Measurements from ENCODE around the gene BARX1.
A peak's percentile ranks its signal among the peaks of the same experiment; 100 is the strongest.
"Not testable (repeated sequence)": the region's sequence is repeated elsewhere in the genome, so short reads cannot be mapped to it uniquely, and the experiment has no call there.

Gene BARX1

DNA sequence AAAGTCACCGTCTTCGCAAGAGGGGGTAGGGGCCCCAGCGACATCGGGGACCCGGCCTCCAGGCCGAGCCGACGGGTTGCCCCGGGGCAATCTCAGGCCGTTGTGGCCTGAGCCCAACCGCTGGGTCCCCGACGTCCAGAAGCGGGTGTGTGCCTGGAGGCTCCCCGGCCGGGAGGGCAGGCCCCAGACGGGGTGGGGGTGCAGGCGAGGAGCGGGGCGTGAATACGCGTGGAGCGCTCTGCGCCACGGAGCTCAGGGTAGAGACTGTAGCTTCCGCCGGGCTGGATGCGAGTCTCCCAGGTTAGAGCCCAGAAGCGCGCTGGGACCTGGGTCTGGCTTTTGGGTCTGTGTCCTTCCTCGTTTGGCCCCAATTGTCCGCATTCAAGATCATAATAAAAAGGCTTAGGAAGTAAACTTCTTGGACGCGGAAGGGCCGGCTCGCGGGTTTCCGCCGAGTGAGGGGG lies 3.5 kb downstream of the BARX1 start:
- DNase-seq (ENCODE audit: low spot score): no peak

DNA sequence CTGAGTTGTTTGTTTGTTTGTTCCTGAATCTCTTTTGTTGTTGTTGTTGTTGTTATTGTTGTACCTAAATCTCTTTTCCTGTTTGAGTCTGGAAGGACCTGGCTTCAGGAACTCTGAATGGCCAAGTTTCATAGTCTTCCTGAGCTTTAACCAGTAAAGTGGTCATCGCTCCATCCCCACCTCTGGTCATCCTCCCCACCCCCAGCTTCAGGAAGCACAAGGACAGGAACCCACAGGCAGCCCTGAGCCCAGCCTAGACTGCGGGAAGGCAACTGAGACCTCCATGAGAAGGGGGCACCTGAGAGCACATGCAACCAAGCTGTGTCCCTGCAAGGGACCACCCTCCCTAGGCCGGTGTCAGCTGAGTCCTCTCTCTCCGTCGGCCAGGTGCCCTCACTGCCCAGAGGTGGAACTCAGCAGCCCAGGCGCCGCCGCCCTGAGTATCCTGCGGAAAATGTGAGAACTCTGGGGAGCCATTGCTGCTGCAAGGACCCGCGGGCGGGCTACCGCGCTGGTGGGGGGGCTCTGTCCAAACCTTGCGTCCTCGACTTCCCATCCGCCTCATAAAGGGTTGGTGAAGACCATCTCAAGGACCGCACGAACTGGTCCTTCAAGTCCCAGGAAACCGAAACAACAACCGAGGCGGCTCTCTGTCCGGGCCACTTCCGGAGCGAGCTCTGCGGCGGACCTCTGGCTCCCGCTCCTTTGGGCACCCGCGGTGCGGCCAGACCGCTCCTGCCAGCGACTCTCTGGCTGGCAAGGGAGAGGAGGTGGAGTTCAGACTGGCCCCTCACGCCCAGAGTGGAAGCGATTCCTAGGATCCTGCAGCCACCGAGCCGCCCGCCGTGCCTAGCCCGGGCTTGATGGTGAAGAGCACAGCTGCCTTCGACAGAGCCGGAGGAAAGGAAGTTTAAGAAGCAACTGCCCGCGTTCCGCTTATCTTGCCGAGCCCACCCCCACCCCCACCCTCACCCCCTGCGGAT lies 4.2 kb downstream of the BARX1 start:
- no peak for DNase-seq (ENCODE audit: low spot score)

DNA sequence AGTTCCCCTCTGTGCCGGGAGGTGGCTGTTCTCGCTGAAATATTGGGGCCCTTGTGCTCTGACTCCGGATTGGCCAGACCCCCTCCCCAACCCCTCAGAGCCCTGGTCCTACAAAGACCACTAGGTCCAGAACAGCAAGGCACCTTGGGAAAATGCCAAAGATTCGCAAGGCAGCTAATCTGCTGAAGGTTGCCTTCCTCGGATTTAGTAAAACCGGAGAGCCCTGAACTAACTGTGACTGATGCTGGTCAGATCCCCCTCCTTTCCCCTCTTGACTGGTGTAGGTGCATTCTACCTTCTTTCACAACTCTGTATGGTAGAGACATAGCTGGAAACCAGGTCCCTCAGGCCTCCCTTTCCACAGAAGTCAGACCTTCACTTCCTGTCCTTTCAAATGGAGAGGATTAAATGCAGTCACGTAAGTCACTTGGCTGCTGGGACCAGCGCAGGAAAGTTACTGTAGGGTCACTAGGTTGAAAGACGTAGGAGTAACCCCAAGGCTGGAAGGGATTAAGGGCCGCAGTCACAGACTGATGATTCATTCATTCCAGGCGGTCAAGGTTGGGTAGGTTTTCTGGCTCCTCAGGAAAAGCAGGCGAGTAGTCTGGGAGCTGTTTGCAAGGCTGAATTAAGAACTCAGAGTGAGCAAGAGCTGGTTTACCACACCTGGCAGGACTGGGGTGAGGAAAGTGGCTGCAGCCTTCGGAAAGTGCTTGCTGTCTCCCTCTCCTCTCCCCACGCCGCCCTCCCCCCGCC lies 5.3 kb downstream of the BARX1 start:
- DNase-seq (ENCODE audit: low spot score): peak; percentile 61

DNA sequence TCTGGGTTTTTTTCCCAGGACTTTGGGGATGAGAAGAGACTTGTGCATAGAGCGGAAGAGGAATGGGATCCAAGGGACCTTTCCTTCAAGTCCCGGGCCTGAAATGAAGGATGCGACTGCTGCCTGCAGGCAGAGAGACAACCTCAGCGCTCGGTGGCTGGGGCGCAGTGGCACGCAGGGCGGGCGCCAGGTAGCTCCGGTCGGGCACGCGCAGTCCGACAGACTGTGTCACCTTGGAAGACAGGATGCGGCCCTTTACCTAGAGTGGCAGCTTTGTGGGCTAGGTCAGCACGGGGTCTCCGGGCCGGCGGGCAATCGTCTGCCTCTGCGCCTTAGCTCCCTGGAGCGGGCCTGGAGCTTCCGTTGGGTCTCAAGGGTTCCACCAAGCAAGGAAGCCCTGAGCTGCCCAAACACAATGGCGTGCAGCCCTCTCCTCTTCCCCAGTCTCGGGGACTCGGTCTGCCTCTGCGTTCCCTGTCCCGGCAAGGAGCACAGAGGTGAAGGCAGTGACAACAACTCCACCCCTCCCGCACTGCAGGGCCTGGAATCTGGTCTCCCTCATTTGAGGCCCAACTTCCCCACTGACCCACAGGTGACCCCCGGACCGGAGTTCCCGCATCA lies 6.0 kb downstream of the BARX1 start:
- DNase-seq (ENCODE audit: low spot score): no peak

DNA sequence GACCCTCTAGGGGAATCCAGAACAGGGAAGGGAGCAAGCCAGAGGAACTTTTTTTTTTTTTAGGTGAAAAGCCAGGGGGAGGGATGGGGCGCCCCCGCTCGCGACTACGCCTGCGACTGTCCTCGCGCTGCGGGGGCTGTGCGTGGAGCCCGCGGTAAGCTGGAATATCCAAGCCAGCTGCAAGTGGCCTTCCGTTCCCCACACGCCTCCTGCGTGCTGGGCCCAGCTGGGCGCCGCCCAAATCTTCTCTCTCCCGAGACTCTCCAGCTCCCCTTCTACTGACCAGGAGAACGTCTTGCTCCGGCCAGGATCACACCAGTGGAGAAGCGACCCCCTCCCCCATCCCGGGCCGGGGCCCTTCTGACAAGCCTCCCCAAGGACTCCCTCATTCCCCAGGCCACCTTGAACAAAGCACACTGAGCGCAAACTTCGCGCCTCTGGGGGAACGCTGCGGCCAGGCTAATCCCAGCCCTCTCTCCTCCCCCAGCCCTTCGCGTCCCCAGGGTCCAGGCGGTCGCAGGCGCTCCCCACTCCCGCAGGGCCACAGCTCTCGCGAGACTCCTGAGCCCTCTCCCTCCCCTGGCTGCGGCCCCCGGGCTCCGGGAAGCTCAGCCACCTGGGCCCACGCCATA lies 6.6 kb downstream of the BARX1 start:
- DNase-seq (ENCODE audit: low spot score): no peak

DNA sequence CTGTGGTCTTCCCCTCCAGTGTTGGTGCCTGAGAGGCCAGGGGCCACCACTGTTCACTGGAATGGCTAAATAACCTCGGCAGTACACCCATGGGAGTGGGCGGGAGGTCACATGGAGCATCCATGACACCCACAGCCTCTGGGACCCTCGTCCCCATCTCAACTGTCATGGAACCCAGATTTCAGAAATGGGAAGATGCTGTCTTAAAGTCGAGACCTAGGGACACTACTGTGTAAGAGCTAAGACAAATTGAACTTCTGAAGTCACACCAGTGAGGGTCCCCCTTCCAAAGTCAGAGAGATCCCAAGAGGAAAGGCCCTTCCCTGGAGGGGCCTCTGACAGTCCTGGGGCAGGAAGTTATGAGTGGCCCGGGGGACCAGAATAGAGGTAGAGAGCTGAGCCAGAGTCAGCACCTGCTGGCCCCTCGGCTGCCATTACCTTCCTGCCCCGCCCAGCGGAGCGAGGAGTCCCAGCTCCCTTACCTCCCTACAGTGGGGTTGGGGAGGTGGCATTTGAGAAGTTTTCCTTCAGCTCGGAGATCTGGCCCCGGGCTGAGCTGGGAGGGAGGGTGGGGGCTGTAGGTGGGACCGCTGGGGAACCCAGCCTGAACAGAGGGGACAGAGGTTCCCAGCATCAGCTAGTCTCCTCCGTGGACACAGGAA lies 7.6 kb downstream of the BARX1 start:
- no peak for DNase-seq (ENCODE audit: low spot score)

DNA sequence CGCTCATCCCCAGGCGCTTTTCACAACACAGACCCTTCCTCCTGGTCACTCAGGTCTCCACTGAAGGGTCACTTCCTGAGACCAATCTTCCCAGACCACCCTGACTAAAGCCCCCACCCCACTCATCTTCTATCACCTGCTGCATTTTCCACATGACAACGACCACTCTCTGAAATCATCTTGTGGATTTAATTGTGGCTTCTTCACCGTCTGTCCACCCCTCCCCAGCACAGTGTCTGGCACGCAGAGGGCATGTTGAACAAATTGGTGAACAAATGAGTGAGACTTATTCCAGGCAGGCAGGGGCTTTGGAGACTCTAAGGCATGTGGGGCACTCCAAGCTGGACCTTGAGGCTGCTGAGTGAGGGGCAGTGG lies 8.8 kb downstream of the BARX1 start:
- DNase-seq (ENCODE audit: low spot score): no peak

DNA sequence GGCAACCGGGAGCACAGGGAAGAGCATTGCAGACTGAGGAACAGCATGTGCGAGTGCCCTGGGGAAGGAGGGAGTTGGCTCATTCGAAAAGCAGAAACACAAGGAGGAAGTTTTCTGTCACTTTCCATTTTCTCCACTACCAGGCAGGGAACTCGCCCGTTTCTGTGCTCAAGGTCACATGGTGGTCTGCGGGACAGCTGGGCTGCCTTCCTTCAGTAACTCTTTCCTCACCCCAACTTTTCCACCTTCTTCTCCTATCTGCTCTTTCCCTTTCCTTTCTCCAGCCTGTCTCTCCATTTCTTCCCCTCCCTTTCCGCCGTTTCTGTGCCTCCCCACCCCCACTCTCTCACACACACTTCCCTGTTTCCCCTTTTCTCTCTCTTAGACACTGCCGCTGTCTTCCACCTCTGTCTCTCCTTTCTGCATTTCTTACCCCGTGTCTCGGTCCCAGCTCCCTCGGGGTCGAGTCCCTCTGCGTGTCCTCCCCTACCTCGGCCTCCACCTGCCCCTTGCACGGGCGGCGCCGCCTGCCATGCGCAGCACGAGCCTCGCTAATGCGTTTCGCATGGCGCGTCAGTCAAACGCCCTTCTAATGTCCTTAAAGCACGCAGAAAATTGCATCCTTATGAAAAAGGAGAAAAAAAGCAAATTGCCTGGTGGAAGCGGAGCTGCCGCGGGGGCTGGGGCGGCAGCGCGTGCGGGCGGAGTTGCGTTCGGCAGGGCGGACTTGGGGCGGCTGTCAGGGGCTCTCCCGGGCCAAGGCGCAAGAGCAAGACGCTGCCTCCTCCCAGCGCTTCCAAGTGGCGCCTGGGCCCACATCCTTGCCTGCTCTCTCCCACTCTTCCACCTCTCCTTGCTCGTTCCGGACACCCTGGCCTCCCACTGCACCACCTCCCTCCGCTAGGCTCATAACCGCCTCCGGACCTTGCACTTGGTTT lies 9.5 kb downstream of the BARX1 start:
- no peak for DNase-seq (ENCODE audit: low spot score)

DNA sequence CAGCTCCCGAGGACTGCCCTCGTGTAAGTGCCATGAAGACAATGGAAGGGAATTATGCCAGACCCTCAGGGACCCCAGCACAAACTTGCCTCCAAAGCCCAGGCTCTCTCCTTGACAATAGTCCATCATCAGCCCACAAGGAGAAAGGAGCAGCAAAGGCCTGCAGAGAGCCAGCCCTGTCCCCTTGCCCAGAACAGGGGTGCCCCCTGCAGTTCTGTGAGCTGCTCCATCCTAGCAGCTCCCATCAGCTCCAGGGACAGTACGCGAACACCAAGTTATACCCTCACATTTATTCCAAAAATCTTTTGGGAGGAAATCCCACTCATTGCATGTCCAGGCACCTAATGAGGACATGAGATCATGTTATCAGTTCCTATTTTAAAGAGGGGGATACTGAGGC lies 11.1 kb downstream of the BARX1 start:
- no peak for DNase-seq (ENCODE audit: low spot score)

DNA sequence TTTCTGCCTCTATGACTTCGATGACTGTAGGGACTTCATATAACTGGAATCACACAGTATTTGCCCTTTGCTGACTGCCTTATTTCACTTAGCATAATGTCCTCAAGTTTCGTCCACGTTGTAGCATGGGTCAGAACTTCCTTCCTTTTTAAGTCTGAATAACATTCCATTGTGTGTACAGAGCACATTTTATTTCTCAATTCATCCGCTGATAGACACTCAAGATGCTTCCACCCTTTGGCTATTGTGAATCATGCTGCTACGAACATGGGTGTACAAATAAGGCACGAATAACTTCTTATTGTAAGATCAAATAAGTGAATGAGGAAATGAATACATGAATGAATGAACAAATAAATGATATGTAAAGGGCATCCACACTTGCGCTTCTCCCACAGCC lies 13.0 kb downstream of the BARX1 start:
- DNase-seq (ENCODE audit: low spot score): no peak

DNA sequence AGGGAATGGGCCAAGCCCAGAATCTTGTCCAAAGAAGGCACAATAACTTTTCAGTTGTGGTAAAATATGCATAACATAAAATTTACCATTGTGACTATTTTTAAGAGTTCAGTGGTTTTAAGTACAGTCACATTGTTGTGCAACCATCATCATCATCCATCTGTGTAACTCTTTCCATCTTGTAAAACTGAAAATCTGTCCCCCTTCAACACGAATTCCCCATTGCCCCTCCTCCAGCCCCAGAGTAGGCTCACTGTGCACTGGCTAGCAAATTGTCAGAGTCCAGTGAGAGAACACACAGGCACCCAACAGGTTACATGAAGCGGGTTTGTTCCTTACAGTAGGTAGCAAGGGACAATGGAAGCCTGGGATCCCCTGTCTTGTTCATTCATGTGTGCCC lies 13.7 kb downstream of the BARX1 start:
- DNase-seq (ENCODE audit: low spot score): no peak

DNA sequence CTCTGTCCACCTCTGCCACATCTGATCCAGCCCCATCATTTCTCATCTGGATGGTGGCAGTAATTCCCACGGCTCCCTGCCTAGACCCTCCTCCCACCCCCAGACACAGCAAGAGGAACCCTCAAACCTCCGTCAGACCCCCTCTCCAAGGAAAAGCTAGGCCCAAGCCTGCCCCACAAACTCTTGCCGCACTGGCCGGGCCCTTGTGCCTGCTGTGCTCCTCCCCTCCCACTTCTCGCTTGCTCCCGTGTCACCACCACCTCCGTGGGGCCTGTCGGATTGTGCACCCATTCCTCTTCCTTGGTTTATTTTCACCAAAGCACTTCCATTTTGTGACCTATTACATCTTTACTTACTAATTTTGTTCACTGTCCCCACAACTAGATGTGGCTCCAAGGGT lies 14.2 kb downstream of the BARX1 start:
- DNase-seq (ENCODE audit: low spot score): no peak

DNA sequence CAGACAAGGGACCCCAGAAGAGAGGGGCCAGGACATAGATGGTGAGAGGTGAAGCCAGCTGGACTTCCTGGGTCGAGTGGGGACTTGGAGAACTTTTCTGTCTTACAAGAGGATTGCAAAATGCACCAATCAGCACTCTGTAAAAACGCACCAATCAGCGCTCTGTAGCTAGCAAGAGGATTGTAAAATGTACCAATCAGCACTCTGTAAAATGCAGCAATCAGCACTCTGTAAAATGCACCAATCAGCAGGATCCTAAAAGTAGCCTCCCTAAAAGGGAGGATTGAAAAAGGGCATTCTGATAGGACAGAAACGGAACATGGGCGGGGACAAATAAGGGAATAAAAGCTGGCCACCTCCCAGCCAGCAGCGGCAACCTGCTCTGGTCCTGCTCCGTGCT lies 15.6 kb downstream of the BARX1 start:
- not testable (repeated sequence) for DNase-seq (ENCODE audit: low spot score)

DNA sequence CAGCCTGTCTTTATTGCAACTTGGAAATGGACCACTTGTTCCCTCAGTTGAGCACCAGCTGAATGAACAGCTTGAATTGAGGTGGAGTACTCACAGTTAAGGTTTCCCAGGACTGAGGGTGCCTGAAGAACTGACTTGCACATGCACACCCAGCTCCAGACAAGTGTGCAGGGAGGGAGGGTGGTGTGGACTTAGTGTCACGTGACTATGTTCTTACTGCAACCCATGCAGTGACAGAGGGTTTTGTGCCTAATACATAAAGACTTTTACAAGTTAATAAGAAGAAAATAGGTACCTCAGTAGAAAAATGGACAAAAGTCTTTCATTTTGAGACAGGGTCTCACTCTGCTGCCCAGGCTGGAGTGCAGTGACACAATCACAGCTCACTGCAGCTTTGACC lies 18.0 kb downstream of the BARX1 start:
- DNase-seq (ENCODE audit: low spot score): no peak

DNA sequence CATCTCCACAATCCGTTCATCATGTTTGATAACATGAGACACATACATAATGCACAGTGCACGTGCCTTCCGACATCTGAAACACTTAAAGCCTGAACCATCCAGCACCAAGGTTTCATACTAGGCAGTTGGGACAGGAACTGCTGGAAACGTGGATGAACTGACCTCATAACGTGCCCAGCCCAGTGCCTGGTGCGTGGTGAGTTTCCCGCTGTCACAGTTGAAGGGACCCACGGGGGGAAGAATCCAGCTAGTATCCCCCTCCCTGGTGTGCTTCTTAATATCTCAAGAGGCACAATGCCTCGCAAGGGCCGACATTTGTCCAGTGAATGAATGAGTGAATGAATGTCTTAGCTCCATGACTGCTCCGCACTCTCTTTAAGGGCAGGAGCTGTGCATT lies 23.2 kb downstream of the BARX1 start:
- DNase-seq (ENCODE audit: low spot score): no peak

DNA sequence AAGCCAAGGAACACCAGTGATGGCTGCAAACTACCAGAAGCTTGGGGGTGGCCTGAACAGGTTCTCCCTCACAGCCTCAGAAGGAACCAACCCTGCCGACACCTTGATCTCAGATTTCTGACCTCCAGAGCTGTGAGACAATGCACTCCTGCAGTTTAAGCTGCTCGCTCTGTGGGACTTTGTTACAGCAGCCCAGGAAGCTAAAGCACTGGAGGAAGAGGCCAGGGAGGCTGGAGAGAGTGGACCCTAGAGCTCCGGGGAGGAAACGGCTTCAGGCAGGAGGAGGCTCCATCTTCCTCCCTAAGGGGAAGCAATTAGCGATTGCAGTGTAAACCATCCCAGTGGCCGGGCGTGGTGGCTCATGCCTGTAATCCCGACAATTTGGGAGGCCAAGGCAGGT lies 25.1 kb downstream of the BARX1 start:
- DNase-seq (ENCODE audit: low spot score): no peak

DNA sequence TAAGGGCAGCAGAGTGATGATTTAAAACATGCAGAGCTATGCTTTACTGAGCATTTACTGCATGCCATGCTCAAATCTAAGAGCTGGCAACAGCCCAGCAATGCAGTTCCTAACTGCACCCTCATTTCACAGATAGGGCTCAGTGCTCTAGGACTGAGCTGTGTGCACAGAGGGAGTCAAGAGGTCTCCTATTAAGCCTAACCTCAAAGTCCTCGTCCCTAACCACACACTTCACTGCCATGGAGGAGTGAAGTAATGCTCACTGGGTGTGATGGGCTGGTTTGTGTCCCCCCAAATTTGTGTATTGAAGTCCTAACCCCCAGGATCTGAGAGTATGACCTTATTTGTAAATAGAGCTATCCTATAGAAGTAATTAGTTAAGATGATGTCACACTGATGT lies 25.9 kb downstream of the BARX1 start:
- no peak for DNase-seq (ENCODE audit: low spot score)

DNA sequence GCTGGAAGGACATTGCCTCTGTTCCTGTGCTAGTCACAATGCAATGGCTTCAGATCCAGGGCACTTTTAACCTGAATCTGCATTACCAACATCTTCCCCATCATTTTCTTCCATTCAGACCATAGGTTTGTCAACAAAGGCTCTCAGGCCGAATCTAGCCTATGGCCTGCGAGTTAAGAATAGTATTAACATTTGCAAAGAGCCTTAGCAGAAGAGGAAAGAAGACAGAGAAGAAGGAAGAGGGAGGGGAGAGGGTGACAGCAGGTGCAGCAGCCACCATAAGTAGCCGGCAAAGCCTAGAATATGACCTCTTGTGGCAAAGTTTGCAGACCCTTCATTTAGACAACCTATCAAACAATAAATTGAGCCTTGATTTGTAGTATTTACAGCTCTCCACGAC lies 32.6 kb downstream of the BARX1 start:
- no peak for DNase-seq (ENCODE audit: low spot score)

DNA sequence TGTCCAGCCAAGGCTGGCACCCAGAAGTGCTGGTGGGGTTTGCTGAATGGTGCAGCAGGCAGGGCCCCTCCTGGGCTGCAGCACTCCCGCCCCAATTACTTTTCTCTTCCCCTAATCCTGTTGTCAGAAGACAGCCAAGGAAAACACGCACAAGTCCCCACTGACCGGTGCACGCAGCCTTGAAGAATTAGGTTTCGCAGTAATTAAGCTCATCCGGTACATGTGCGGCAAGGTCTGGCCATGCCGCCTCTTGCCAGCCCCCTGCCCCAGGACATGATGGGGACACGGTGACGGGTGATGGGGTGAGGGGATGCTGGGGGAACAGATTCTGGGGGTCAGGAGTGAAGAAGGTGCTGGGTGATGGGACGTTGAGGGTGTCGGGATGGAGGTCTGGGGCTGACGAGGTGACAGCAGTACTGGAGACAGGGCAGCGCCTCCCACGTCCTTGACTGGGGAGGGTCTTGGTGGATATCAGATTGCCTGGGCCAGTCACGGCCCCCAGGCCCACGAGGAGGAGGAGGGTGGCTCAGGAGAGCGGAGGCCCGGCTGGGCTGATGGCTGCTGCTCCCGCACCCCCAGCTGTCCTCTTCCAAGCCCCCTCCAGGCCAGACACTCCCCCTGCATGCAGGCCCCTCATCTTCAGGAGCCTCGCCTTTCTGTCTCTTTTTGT lies 34.9 kb downstream of the BARX1 start:
- no peak for DNase-seq (ENCODE audit: low spot score)

DNA sequence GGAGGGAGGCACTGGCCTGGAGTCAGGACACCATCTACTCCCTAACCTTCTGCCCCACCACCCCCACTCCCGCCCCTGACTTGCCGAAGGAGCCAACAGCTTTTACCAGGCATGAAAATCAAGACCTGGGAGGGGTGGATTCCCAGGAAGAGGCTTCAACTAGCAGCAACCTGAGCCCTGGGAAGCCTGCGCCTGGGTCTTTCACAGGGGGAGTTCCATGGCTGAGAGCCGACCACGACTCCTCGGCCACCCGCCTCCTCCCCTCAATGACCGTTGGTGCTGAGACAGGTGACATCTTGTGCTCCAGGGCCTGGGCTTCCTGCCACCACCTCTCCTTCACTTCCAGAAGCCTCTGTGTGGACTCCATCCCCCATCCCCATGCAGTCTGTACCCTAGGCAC lies 37.1 kb downstream of the BARX1 start:
- no peak for DNase-seq (ENCODE audit: low spot score)

Measured in RKO (cell line).